GM12878 (cell line): ENCODE results near the gene FSTL4.

ENCODE experiments used
- ATF2 ChIP-seq: IDR thresholded peaks from 2 replicates; pipeline ENCODE4 v1.6.1; 2012; ENCODE audit warnings: low read length, inconsistent platforms
- CEBPB ChIP-seq, 2 experiments: fragments of 150-350 bp in 1 of 2; IDR thresholded peaks; 2 replicates each; pipeline ENCODE4 v1.6.1; 2012 to 2014; ENCODE audit warnings: low read depth in 2 of 2, low read length in 2 of 2, borderline replicate concordance in 1 of 2, inconsistent platforms in 1 of 2
- EP300 ChIP-seq, 2 experiments: fragments of 150-350 bp in 1 of 2; IDR thresholded peaks; 2 replicates each; pipeline ENCODE4 v1.6.1; 2011 to 2012; ENCODE audit warnings: low read depth in 2 of 2, low read length in 2 of 2, borderline replicate concordance in 1 of 2, improper control_type of control experiment in 1 of 2, inconsistent platforms in 1 of 2; ENCODE audit not compliant: control insufficient read depth in 1 of 2
- FOS ChIP-seq: IDR thresholded peaks from 3 replicates; pipeline ENCODE4 v1.6.1; 2011; ENCODE audit warnings: borderline replicate concordance; ENCODE audit not compliant: insufficient read length; ENCODE audit errors: extremely low read depth
- FOXM1 ChIP-seq: IDR thresholded peaks from 2 replicates; pipeline ENCODE4 v1.6.1; 2012; ENCODE audit warnings: low read depth, mild to moderate bottlenecking, inconsistent platforms, low read length, moderate library complexity
- NRF1 ChIP-seq: conservative IDR thresholded peaks from 2 replicates; pipeline ENCODE4 v1.6.1; 2011; ENCODE audit warnings: mild to moderate bottlenecking, low read depth, low read length, improper control_type of control experiment
- POLR2A ChIP-seq: IDR thresholded peaks from 2 replicates; pipeline ENCODE4 v1.6.1; 2011; ENCODE audit warnings: low read depth, mild to moderate bottlenecking, low read length
- POLR2AphosphoS2 ChIP-seq: IDR thresholded peaks from 2 replicates; pipeline ENCODE4 v1.6.1; 2011; ENCODE audit warnings: low read depth, mild to moderate bottlenecking, low read length, improper control_type of control experiment, moderate library complexity
- TBL1XR1 ChIP-seq: IDR thresholded peaks from 2 replicates; pipeline ENCODE4 v1.6.1; 2012; ENCODE audit warnings: low read depth, low read length, improper control_type of control experiment
- ZNF622 ChIP-seq: fragments of 450-650 bp; IDR thresholded peaks from 2 replicates; pipeline ENCODE4 v1.6.1; 2017; ENCODE audit warnings: mild to moderate bottlenecking, inconsistent platforms
- TF ChIP-seq, protein P1 (sequence below), 3 experiments: IDR thresholded peaks in 2 of 3; conservative IDR thresholded peaks in 1 of 3; 2 replicates each; pipeline ENCODE4 v1.5.1; 2011; ENCODE audit warnings: low read depth in 3 of 3, low read length in 3 of 3, mild to moderate bottlenecking in 3 of 3, control low read depth in 2 of 3, moderate library complexity in 2 of 3, inconsistent platforms in 1 of 3, mixed read lengths in 1 of 3; ENCODE audit not compliant: control insufficient read depth in 2 of 3, insufficient read depth in 1 of 3; ENCODE audit errors: extremely low read depth in 1 of 3
- TF ChIP-seq, protein P2 (sequence below): IDR thresholded peaks from 2 replicates; pipeline ENCODE4 v1.6.1; 2011; ENCODE audit warnings: borderline replicate concordance, low read depth, mild to moderate bottlenecking, moderate library complexity, mixed read lengths, low read length; ENCODE audit not compliant: insufficient read depth; ENCODE audit errors: extremely low read length

GRCh38 chr5:133556551-133556950 lies 55.8 kb downstream of the FSTL4 start:
- no peak for TF ChIP-seq NRF1
- TF ChIP-seq, protein P1, sequence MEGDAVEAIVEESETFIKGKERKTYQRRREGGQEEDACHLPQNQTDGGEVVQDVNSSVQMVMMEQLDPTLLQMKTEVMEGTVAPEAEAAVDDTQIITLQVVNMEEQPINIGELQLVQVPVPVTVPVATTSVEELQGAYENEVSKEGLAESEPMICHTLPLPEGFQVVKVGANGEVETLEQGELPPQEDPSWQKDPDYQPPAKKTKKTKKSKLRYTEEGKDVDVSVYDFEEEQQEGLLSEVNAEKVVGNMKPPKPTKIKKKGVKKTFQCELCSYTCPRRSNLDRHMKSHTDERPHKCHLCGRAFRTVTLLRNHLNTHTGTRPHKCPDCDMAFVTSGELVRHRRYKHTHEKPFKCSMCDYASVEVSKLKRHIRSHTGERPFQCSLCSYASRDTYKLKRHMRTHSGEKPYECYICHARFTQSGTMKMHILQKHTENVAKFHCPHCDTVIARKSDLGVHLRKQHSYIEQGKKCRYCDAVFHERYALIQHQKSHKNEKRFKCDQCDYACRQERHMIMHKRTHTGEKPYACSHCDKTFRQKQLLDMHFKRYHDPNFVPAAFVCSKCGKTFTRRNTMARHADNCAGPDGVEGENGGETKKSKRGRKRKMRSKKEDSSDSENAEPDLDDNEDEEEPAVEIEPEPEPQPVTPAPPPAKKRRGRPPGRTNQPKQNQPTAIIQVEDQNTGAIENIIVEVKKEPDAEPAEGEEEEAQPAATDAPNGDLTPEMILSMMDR (IDR thresholded peaks at IDR 0.05 in 2 of 3, conservative IDR thresholded peaks at IDR 0.05 in 1 of 3; ENCODE audit: control insufficient read depth in 2 of 3, extremely low read depth in 1 of 3, insufficient read depth in 1 of 3, low read depth in 3 of 3, low read length in 3 of 3) = no peak
- no peak for TF ChIP-seq TBL1XR1
- TF ChIP-seq, protein P2, sequence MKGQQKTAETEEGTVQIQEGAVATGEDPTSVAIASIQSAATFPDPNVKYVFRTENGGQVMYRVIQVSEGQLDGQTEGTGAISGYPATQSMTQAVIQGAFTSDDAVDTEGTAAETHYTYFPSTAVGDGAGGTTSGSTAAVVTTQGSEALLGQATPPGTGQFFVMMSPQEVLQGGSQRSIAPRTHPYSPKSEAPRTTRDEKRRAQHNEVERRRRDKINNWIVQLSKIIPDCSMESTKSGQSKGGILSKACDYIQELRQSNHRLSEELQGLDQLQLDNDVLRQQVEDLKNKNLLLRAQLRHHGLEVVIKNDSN = no peak
- TF ChIP-seq EP300 (IDR thresholded peaks at IDR 0.05; ENCODE audit: borderline replicate concordance in 1 of 2, control insufficient read depth in 1 of 2, low read depth in 2 of 2, low read length in 2 of 2) = no peak
- TF ChIP-seq CEBPB (IDR thresholded peaks at IDR 0.05; ENCODE audit: borderline replicate concordance in 1 of 2, low read depth in 2 of 2, low read length in 2 of 2) = no peak
- no peak for TF ChIP-seq FOS
- TF ChIP-seq POLR2A = no peak
- no peak for TF ChIP-seq FOXM1
- TF ChIP-seq POLR2AphosphoS2 = no peak
- no peak for TF ChIP-seq ATF2
- no peak for TF ChIP-seq ZNF622
